HepG2 (cell line): ENCODE data around the gene SH3PXD2A. TPM values are rescaled to one million over a fixed set of nuclear protein-coding genes. Genes with fewer than 3 reads are reported as not detected.

ENCODE experiments used
- HMG20A ChIP-seq: IDR thresholded peaks from 2 replicates; pipeline ENCODE4 v1.6.1; 2016; ENCODE audit warnings: borderline replicate concordance
- MBNL3 ChIP-seq: fragments of 250-450 bp; sonication (Bioruptor Pico); conservative IDR thresholded peaks from 2 replicates; pipeline ENCODE4 v1.8.0; 2022; ENCODE audit warnings: mild to moderate bottlenecking, inconsistent platforms
- TBP ChIP-seq: sonication (generic); formaldehyde crosslinking; IDR thresholded peaks from 2 replicates; pipeline ENCODE4 v1.5.0; 2020; ENCODE audit warnings: missing genetic modification reagents
- ZBTB3 ChIP-seq: sonication (generic); formaldehyde crosslinking; IDR thresholded peaks from 2 replicates; pipeline ENCODE4 v1.4.0; 2020; ENCODE audit warnings: low read depth, mild to moderate bottlenecking, moderate library complexity, missing genetic modification reagents, borderline replicate concordance
- ZMYM2 ChIP-seq: sonication (generic); formaldehyde crosslinking; IDR thresholded peaks from 2 replicates; pipeline ENCODE4 v1.8.0; 2022; ENCODE audit warnings: mild to moderate bottlenecking, missing genetic modification reagents
- ZNF775 ChIP-seq: sonication (generic); formaldehyde crosslinking; IDR thresholded peaks from 2 replicates; pipeline ENCODE4 v1.4.0; 2020; ENCODE audit warnings: missing genetic modification reagents, mild to moderate bottlenecking, moderate library complexity, borderline replicate concordance
- ZZZ3 ChIP-seq: sonication (generic); formaldehyde crosslinking; IDR thresholded peaks from 2 replicates; pipeline ENCODE4 v1.4.0; 2020; ENCODE audit warnings: missing genetic modification reagents, mild to moderate bottlenecking, borderline replicate concordance
- polyA plus RNA-seq, 8 experiments: library from polyadenylated mRNA; depleted of rRNA in 3 of 8; stranded (reverse) in 7 of 8; unstranded in 1 of 8; fragments of >200 nt; fragmentation: Illumina TruSeq in 4 of 8; extraction: Trizol in 4 of 8; gene quantifications; 2 replicates each; pipeline versions ENCODE4 v1.2.1 to v1.2.3, GENCODE V29; 2011 to 2016; ENCODE audit warnings: low read depth in 4 of 8, missing spikeins in 1 of 8, mixed read lengths in 1 of 8; ENCODE audit not compliant: insufficient read depth in 1 of 8
- total RNA-seq, 5 experiments: library from RNA; depleted of rRNA; stranded (reverse); fragments of >200 nt; fragmentation: Illumina TruSeq; extraction: Trizol; gene quantifications; 2 replicates each; pipeline ENCODE4 v1.2.3, GENCODE V29; 2016; ENCODE audit warnings: low read depth in 1 of 5
- TF ChIP-seq, protein P1 (sequence below): sonication (generic); formaldehyde crosslinking; IDR thresholded peaks from 2 replicates; pipeline ENCODE4 v1.5.1; 2020; ENCODE audit warnings: mild to moderate bottlenecking, missing genetic modification reagents, moderate library complexity
- TF ChIP-seq, protein P2 (sequence below): sonication (generic); formaldehyde crosslinking; IDR thresholded peaks from 2 replicates; pipeline ENCODE4 v1.4.0; 2020; ENCODE audit warnings: mild to moderate bottlenecking, missing genetic modification reagents
- TF ChIP-seq, protein P3 (sequence below): sonication (generic); formaldehyde crosslinking; IDR thresholded peaks from 2 replicates; pipeline ENCODE4 v1.9.0; 2021; ENCODE audit warnings: missing genetic modification reagents, borderline replicate concordance
- TF ChIP-seq, protein P4 (sequence below): sonication (generic); formaldehyde crosslinking; IDR thresholded peaks from 2 replicates; pipeline ENCODE4 v1.5.0; 2020; ENCODE audit warnings: missing genetic modification reagents
- TF ChIP-seq, protein P5 (sequence below): sonication (generic); formaldehyde crosslinking; IDR thresholded peaks from 2 replicates; pipeline ENCODE4 v1.5.0; 2020; ENCODE audit warnings: mild to moderate bottlenecking, missing genetic modification reagents

SH3PXD2A gene
- total and polyA plus RNA-seq, 2 of the 13 experiments (the other 11 are each of a cell fraction or from before 2014, with no cell fraction given), result 11.1 to 11.3 TPM

DNA sequence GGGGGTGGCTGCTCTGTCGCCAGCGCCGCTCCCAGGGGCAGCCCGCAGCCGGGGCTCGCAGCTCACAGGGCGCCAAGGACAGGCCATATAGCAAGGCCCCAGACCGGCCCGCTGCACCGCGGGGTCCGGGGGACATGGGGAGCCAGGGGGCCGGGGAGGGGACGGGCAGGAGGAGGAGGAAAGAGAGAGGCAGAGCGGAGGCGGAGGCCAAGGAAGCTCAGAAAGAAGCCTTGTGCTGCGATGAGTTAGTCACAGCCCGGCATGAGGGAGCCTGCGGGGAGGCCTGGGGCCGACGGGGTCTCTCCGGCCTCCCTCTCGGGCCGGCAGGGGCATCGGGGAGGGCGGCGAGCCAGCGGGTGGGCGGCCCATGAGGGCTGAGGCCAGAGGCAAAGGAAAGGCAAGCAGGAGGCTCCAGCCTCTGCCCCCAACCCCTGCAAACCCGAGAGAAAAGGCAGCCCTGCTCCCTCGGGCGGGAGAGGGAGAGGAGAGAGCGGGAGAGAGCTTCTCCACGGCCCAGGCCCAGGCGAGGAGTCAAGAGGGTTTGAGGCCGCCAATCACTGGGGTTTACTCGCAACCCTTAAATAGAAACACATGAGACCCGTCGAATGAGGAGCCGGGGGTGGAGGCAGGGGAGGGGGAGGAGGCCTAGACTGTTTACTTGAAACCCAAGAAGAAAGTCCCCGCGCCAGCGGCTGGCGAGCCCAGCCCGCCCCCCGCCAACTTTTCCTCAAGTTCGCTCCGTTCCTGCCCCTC, 194.0 kb downstream of the SH3PXD2A start (continued):
- TF ChIP-seq, protein P1, sequence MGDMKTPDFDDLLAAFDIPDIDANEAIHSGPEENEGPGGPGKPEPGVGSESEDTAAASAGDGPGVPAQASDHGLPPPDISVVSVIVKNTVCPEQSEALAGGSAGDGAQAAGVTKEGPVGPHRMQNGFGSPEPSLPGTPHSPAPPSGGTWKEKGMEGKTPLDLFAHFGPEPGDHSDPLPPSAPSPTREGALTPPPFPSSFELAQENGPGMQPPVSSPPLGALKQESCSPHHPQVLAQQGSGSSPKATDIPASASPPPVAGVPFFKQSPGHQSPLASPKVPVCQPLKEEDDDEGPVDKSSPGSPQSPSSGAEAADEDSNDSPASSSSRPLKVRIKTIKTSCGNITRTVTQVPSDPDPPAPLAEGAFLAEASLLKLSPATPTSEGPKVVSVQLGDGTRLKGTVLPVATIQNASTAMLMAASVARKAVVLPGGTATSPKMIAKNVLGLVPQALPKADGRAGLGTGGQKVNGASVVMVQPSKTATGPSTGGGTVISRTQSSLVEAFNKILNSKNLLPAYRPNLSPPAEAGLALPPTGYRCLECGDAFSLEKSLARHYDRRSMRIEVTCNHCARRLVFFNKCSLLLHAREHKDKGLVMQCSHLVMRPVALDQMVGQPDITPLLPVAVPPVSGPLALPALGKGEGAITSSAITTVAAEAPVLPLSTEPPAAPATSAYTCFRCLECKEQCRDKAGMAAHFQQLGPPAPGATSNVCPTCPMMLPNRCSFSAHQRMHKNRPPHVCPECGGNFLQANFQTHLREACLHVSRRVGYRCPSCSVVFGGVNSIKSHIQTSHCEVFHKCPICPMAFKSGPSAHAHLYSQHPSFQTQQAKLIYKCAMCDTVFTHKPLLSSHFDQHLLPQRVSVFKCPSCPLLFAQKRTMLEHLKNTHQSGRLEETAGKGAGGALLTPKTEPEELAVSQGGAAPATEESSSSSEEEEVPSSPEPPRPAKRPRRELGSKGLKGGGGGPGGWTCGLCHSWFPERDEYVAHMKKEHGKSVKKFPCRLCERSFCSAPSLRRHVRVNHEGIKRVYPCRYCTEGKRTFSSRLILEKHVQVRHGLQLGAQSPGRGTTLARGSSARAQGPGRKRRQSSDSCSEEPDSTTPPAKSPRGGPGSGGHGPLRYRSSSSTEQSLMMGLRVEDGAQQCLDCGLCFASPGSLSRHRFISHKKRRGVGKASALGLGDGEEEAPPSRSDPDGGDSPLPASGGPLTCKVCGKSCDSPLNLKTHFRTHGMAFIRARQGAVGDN (CRISPR knock-in tag), result peak; percentile 52
- TF ChIP-seq, protein P2, sequence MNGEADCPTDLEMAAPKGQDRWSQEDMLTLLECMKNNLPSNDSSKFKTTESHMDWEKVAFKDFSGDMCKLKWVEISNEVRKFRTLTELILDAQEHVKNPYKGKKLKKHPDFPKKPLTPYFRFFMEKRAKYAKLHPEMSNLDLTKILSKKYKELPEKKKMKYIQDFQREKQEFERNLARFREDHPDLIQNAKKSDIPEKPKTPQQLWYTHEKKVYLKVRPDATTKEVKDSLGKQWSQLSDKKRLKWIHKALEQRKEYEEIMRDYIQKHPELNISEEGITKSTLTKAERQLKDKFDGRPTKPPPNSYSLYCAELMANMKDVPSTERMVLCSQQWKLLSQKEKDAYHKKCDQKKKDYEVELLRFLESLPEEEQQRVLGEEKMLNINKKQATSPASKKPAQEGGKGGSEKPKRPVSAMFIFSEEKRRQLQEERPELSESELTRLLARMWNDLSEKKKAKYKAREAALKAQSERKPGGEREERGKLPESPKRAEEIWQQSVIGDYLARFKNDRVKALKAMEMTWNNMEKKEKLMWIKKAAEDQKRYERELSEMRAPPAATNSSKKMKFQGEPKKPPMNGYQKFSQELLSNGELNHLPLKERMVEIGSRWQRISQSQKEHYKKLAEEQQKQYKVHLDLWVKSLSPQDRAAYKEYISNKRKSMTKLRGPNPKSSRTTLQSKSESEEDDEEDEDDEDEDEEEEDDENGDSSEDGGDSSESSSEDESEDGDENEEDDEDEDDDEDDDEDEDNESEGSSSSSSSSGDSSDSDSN (CRISPR knock-in tag), result peak; percentile 11; the same call in 1 of the 2 replicates
- TF ChIP-seq ZBTB3 (CRISPR knock-in tag) (0 out of 2 replicates have a peak, but pooled peaks have one; percentile 0), HMG20A (no peak), MBNL3 (CRISPR knock-in tag) (no peak), ZMYM2 (CRISPR knock-in tag) (no peak), ZNF775 (no peak), TBP (CRISPR knock-in tag) (no peak), ZZZ3 (CRISPR knock-in tag) (no peak)
- TF ChIP-seq, protein P3, sequence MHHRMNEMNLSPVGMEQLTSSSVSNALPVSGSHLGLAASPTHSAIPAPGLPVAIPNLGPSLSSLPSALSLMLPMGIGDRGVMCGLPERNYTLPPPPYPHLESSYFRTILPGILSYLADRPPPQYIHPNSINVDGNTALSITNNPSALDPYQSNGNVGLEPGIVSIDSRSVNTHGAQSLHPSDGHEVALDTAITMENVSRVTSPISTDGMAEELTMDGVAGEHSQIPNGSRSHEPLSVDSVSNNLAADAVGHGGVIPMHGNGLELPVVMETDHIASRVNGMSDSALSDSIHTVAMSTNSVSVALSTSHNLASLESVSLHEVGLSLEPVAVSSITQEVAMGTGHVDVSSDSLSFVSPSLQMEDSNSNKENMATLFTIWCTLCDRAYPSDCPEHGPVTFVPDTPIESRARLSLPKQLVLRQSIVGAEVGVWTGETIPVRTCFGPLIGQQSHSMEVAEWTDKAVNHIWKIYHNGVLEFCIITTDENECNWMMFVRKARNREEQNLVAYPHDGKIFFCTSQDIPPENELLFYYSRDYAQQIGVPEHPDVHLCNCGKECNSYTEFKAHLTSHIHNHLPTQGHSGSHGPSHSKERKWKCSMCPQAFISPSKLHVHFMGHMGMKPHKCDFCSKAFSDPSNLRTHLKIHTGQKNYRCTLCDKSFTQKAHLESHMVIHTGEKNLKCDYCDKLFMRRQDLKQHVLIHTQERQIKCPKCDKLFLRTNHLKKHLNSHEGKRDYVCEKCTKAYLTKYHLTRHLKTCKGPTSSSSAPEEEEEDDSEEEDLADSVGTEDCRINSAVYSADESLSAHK (CRISPR knock-in tag), result no peak
- TF ChIP-seq, protein P4, sequence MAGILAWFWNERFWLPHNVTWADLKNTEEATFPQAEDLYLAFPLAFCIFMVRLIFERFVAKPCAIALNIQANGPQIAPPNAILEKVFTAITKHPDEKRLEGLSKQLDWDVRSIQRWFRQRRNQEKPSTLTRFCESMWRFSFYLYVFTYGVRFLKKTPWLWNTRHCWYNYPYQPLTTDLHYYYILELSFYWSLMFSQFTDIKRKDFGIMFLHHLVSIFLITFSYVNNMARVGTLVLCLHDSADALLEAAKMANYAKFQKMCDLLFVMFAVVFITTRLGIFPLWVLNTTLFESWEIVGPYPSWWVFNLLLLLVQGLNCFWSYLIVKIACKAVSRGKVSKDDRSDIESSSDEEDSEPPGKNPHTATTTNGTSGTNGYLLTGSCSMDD (CRISPR knock-in tag), result no peak
- TF ChIP-seq, protein P5, sequence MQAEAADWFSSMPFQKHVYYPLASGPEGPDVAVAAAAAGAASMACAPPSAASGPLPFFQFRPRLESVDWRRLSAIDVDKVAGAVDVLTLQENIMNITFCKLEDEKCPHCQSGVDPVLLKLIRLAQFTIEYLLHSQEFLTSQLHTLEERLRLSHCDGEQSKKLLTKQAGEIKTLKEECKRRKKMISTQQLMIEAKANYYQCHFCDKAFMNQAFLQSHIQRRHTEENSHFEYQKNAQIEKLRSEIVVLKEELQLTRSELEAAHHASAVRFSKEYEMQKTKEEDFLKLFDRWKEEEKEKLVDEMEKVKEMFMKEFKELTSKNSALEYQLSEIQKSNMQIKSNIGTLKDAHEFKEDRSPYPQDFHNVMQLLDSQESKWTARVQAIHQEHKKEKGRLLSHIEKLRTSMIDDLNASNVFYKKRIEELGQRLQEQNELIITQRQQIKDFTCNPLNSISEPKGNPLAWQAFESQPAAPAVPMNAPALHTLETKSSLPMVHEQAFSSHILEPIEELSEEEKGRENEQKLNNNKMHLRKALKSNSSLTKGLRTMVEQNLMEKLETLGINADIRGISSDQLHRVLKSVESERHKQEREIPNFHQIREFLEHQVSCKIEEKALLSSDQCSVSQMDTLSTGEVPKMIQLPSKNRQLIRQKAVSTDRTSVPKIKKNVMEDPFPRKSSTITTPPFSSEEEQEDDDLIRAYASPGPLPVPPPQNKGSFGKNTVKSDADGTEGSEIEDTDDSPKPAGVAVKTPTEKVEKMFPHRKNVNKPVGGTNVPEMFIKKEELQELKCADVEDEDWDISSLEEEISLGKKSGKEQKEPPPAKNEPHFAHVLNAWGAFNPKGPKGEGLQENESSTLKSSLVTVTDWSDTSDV, result peak; percentile 76; the same call in 1 of the 2 replicates
